ENCODE data around the gene KAT6B.

The KAT6B gene

GRCh38 chr10:74924251-74924963, 98.0 kb downstream of the KAT6B start:
- DNase-seq: no peak

- no peak for DNase-seq
These were observed 98.9 kb downstream of the KAT6B start for GRCh38 chr10:74925291-74925690.

GRCh38 chr10:74925708-74926107, 99.3 kb downstream of the KAT6B start:
- no peak for DNase-seq

- no peak for DNase-seq
These were observed 100.6 kb downstream of the KAT6B start for GRCh38 chr10:74926791-74927585.

- no peak for DNase-seq
These were observed 101.3 kb downstream of the KAT6B start for GRCh38 chr10:74927701-74928100.

- DNase-seq: no peak
These were observed 102.4 kb downstream of the KAT6B start for GRCh38 chr10:74928742-74929191.

GRCh38 chr10:74929197-74929596, 102.8 kb downstream of the KAT6B start:
- DNase-seq: no peak

GRCh38 chr10:74930965-74931364, 104.6 kb downstream of the KAT6B start:
- DNase-seq: no peak

GRCh38 chr10:74932648-74933047, 106.2 kb downstream of the KAT6B start:
- DNase-seq: no peak

- DNase-seq: no peak
These were observed 107.9 kb downstream of the KAT6B start for GRCh38 chr10:74934100-74934812.

GRCh38 chr10:74936577-74937265, 110.3 kb downstream of the KAT6B start:
- no peak for DNase-seq

GRCh38 chr10:74937266-74937856, 111.0 kb downstream of the KAT6B start:
- no peak for DNase-seq

- DNase-seq: no peak
These were observed 117.8 kb downstream of the KAT6B start for GRCh38 chr10:74944205-74944604.

GRCh38 chr10:74947781-74948401, 121.5 kb downstream of the KAT6B start:
- no peak for DNase-seq

GRCh38 chr10:74949034-74949832, 122.8 kb downstream of the KAT6B start:
- DNase-seq: no peak

GRCh38 chr10:74949843-74950765, 123.7 kb downstream of the KAT6B start:
- DNase-seq: no peak

- no peak for DNase-seq
These were observed 126.8 kb downstream of the KAT6B start for GRCh38 chr10:74953214-74953613.

GRCh38 chr10:74955796-74956195, 129.4 kb downstream of the KAT6B start:
- DNase-seq: no peak

- DNase-seq: no peak
These were observed 130.2 kb downstream of the KAT6B start for GRCh38 chr10:74956555-74957111.
